HepG2 (cell line): ENCODE measurements around the gene CCDC117. TPM values are rescaled to one million over a fixed set of nuclear protein-coding genes. Genes with fewer than 3 reads are reported as not detected.

Experiments used
- ATAC-seq: fragments of 200-7000 bp; cut with Tn5 transposase; 3 replicates; pipeline ENCODE4 v1.9.1; 2020; ENCODE audit warnings: mild to moderate bottlenecking, moderate library complexity
- BruUV-seq: library from RNA; stranded (reverse); fragments of 400-500 nt; replicated peaks from 2 replicates; lab custom pipeline; 2021; lab: Mats Ljungman, UMichigan
- CTCF ChIA-PET: fragments of 300-600 bp; formaldehyde crosslinking; extraction: SDS; loops from one replicate; lab custom pipeline; 2021; ENCODE audit warnings: low total read pairs, inconsistent platforms, low intra/inter-chr PET ratio; lab: Yijun Ruan, JAX
- POLR2A ChIA-PET: fragments of 350-600 bp; sonication (Branson Sonifier 250); formaldehyde crosslinking; loops from one replicate; lab custom pipeline; 2020; ENCODE audit warnings: antibody characterized with exemption, inconsistent platforms; lab: Yijun Ruan, JAX
- DNase-seq: peaks from one replicate; pipeline ENCODE4 v3.0.0-alpha.2; 2015; ENCODE audit warnings: low spot score
- FAIRE-seq: peaks from 3 replicates; lab custom pipeline; 2011; peaks lifted over from hg19 to GRCh38; lab: Jason Lieb, UNC
- H2AFZ ChIP-seq: one replicate; pipeline ENCODE4 v1.6.1; 2011; ENCODE audit warnings: low read length, inconsistent platforms
- H3K27ac ChIP-seq: fragments of 300-600 bp; 3 replicates; pipeline ENCODE4 v1.8.0; 2011; ENCODE audit warnings: mixed run types, mild to moderate bottlenecking, mixed read lengths, low read length, inconsistent platforms; ENCODE audit not compliant: insufficient read depth; ENCODE audit errors: extremely low read length
- H3K27me3 ChIP-seq, 2 experiments: fragments of 200-600 bp in 1 of 2; 2 replicates in 1 of 2; 3 replicates in 1 of 2; pipeline versions ENCODE4 v1.6.0 to v1.8.0; 2011; ENCODE audit warnings: low read length in 2 of 2, mild to moderate bottlenecking in 2 of 2, moderate library complexity in 2 of 2, inconsistent platforms in 1 of 2; ENCODE audit not compliant: insufficient read depth in 2 of 2, control insufficient read depth in 1 of 2
- H3K36me3 ChIP-seq, 2 experiments: fragments of 200-600 bp in 1 of 2; replicated peaks in 1 of 2; 2 replicates in 1 of 2; 3 replicates in 1 of 2; pipeline versions ENCODE4 v1.5.1 to v1.8.0; 2011; ENCODE audit warnings: low read length in 2 of 2, inconsistent platforms in 1 of 2; ENCODE audit not compliant: insufficient read depth in 2 of 2, control insufficient read depth in 1 of 2
- H3K4me1 ChIP-seq: 2 replicates; pipeline ENCODE4 v1.5.1; 2012; ENCODE audit warnings: low read length, inconsistent platforms; ENCODE audit not compliant: insufficient read depth
- H3K4me2 ChIP-seq: 2 replicates; pipeline ENCODE4 v1.6.0; 2011; ENCODE audit warnings: low read depth, low read length, inconsistent platforms
- H3K4me3 ChIP-seq, 3 experiments: fragments of 200-600 bp in 1 of 3; sonication (generic), shearing (Covaris generic) in 1 of 3; replicated peaks in 1 of 3; 2 replicates each; pipeline ENCODE4 v1.5.1; 2011 to 2016; ENCODE audit warnings: low read length in 3 of 3, inconsistent platforms in 2 of 3, low read depth in 2 of 3, mild to moderate bottlenecking in 2 of 3, control low read depth in 1 of 3, mixed read lengths in 1 of 3; ENCODE audit not compliant: insufficient read depth in 1 of 3
- H3K79me2 ChIP-seq: one replicate; pipeline ENCODE4 v1.6.1; 2011; ENCODE audit warnings: low read length, inconsistent platforms; ENCODE audit not compliant: insufficient read depth
- H3K9ac ChIP-seq: 2 replicates; pipeline ENCODE4 v1.6.0; 2011; ENCODE audit warnings: mild to moderate bottlenecking, low read depth, low read length, inconsistent platforms; ENCODE audit not compliant: insufficient read depth
- H3K9me3 ChIP-seq: 2 replicates; pipeline ENCODE4 v1.5.1; 2012; ENCODE audit warnings: mild to moderate bottlenecking, low read length
- H4K20me1 ChIP-seq: 2 replicates; pipeline ENCODE4 v1.6.0; 2011; ENCODE audit warnings: inconsistent platforms, mild to moderate bottlenecking, low read length, moderate library complexity; ENCODE audit not compliant: insufficient read depth
- BHLHE40 ChIP-seq: IDR thresholded peaks from 2 replicates; pipeline ENCODE4 v1.6.1; 2011; ENCODE audit warnings: low read length, improper control_type of control experiment
- ETV5 ChIP-seq: IDR thresholded peaks from 2 replicates; pipeline ENCODE4 v1.6.1; 2018; ENCODE audit warnings: missing biosample characterization, missing genetic modification reagents, inconsistent platforms, borderline replicate concordance
- FOSL1 ChIP-seq: sonication (generic); formaldehyde crosslinking; IDR thresholded peaks from 2 replicates; pipeline ENCODE4 v1.9.0; 2021; ENCODE audit warnings: missing genetic modification reagents, borderline replicate concordance
- FOXA1 ChIP-seq, 2 experiments: fragments of 450-650 bp in 1 of 2; sonication (generic) in 1 of 2; formaldehyde crosslinking in 1 of 2; IDR thresholded peaks; 2 replicates each; pipeline versions ENCODE4 v1.4.0 to v1.6.1; 2016 to 2020; ENCODE audit warnings: missing genetic modification reagents in 1 of 2
- HNRNPK ChIP-seq: fragments of 200-400 bp; formaldehyde crosslinking; IDR thresholded peaks from 2 replicates; pipeline ENCODE4 v1.6.1; 2018; ENCODE audit warnings: low read length, low read depth, moderate library complexity, mild to moderate bottlenecking; ENCODE audit not compliant: poor library complexity, severe bottlenecking
- HNRNPLL ChIP-seq: fragments of 200-400 bp; formaldehyde crosslinking; IDR thresholded peaks from 2 replicates; pipeline ENCODE4 v1.6.1; 2017; ENCODE audit warnings: mild to moderate bottlenecking, low read depth, low read length; ENCODE audit not compliant: poor library complexity, severe bottlenecking
- ISL2 ChIP-seq: sonication (generic); formaldehyde crosslinking; IDR thresholded peaks from 2 replicates; pipeline ENCODE4 v1.5.0; 2020; ENCODE audit warnings: missing genetic modification reagents
- NCOA1 ChIP-seq: sonication (generic); formaldehyde crosslinking; IDR thresholded peaks from 2 replicates; pipeline ENCODE4 v1.9.0; 2021; ENCODE audit warnings: missing genetic modification reagents
- NCOA2 ChIP-seq: sonication (generic); formaldehyde crosslinking; IDR thresholded peaks from 2 replicates; pipeline ENCODE4 v1.8.0; 2022; ENCODE audit warnings: inconsistent platforms
- NFYC ChIP-seq: IDR thresholded peaks from 2 replicates; pipeline ENCODE4 v1.6.1; 2016; ENCODE audit warnings: missing genetic modification reagents, missing compliant biosample characterization
- RBFOX2 ChIP-seq: fragments of 200-400 bp; formaldehyde crosslinking; IDR thresholded peaks from 2 replicates; pipeline ENCODE4 v1.6.1; 2017; ENCODE audit warnings: low read depth, mild to moderate bottlenecking, low read length
- SOX13 ChIP-seq, 3 experiments: fragments of 450-650 bp in 1 of 3; sonication (generic) in 1 of 3; formaldehyde crosslinking in 1 of 3; IDR thresholded peaks in 2 of 3; conservative IDR thresholded peaks in 1 of 3; 2 replicates each; pipeline versions ENCODE4 v1.5.0 to v1.6.1; 2016 to 2020; ENCODE audit warnings: antibody characterized with exemption in 1 of 3, mild to moderate bottlenecking in 1 of 3, missing compliant biosample characterization in 1 of 3, missing genetic modification reagents in 1 of 3, moderate library complexity in 1 of 3
- ZFX ChIP-seq: sonication (generic); formaldehyde crosslinking; IDR thresholded peaks from 2 replicates; pipeline ENCODE4 v1.4.0; 2020; ENCODE audit warnings: mild to moderate bottlenecking, low read depth, missing genetic modification reagents, moderate library complexity
- ZNF207 ChIP-seq: fragments of 450-650 bp; IDR thresholded peaks from 2 replicates; pipeline ENCODE4 v1.6.1; 2016; ENCODE audit warnings: antibody characterized with exemption, borderline replicate concordance
- ZNF563 ChIP-seq: sonication (generic); formaldehyde crosslinking; IDR thresholded peaks from 2 replicates; pipeline ENCODE4 v1.8.0; 2022; ENCODE audit warnings: mild to moderate bottlenecking, moderate library complexity, missing genetic modification reagents
- ZNF629 ChIP-seq: sonication (generic); formaldehyde crosslinking; conservative IDR thresholded peaks from 2 replicates; pipeline ENCODE4 v1.5.0; 2020; ENCODE audit warnings: missing genetic modification reagents
- WGBS: methylation state at CpG from one replicate; pipeline ENCODE4 v1.1.6; 2017; ENCODE audit warnings: low lambda C conversion rate; 5-methylcytosine and 5-hydroxymethylcytosine counted together
- in situ Hi-C: cut with HindIII; loops from 2 replicates; pipeline ENCODE4 v1.10.0; 2017; ENCODE audit warnings: low pct_unique_long_range_greater_than_20kb; ENCODE audit not compliant: extremely low pct_ligation_motif_present
- intact Hi-C: fragments of 100-400 bp; cut with micrococcal nuclease; formaldehyde crosslinking; loops from one replicate; pipeline ENCODE4 v1.10.0; 2022; ENCODE audit not compliant: unreplicated experiment
- polyA plus RNA-seq, 8 experiments: library from polyadenylated mRNA; depleted of rRNA in 3 of 8; stranded (reverse) in 7 of 8; unstranded in 1 of 8; fragments of >200 nt; fragmentation: Illumina TruSeq in 4 of 8; extraction: Trizol in 4 of 8; gene quantifications; 2 replicates each; pipeline versions ENCODE4 v1.2.1 to v1.2.3, GENCODE V29; 2011 to 2016; ENCODE audit warnings: low read depth in 4 of 8, missing spikeins in 1 of 8, mixed read lengths in 1 of 8; ENCODE audit not compliant: insufficient read depth in 1 of 8
- total RNA-seq, 5 experiments: library from RNA; depleted of rRNA; stranded (reverse); fragments of >200 nt; fragmentation: Illumina TruSeq; extraction: Trizol; gene quantifications; 2 replicates each; pipeline ENCODE4 v1.2.3, GENCODE V29; 2016; ENCODE audit warnings: low read depth in 1 of 5
- TF ChIP-seq, protein P1 (sequence below): sonication (generic); formaldehyde crosslinking; IDR thresholded peaks from 2 replicates; pipeline ENCODE4 v1.5.0; 2020; ENCODE audit warnings: mild to moderate bottlenecking, missing genetic modification reagents
- TF ChIP-seq, protein P2 (sequence below): sonication (generic); formaldehyde crosslinking; IDR thresholded peaks from 2 replicates; pipeline ENCODE4 v1.4.0; 2020; ENCODE audit warnings: missing genetic modification reagents

Gene CCDC117
- total and polyA plus RNA-seq, 2 of the 13 experiments (the other 11 are each of a cell fraction or from before 2014, with no cell fraction given): 12.6 to 34.2 TPM

DNA sequence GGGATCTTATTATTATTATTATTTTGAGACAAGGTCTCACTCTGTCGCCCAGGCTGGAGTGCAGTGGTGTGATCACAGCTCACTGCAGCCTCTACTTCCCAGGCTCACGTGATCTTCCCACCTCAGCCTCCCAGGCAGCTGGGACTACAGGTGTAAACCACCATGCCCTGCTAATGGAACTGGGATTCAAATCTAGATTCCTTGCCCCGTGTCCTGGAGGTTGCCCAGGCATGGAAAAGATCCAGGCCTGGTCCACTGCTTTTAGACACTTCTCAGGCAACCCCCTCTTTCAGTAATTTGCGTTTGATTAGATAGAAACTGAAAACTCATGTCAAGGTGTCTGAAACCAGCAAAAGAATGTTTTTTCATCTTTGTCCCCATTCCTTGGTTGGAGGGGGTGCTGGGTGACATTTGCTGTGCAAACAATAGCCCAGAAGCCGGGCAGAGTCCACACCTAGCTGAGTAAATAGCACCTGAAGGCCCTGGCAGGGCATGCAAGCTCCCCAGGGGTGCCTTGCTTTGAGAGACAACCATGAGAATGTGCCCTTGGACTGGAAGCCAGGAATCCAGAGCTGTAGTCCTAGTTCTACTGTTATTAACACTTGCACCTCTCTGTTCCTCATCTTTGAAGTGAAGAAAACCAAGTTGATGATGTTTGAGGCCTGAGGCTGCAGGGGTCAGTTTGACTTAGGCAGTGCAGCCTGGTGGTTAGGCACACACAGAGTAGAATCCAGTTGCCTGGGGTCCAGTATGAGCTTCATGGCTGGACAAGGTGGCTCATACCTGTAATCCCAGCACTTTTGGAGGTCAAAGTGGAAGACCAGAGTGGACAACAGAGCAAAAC lies 47.0 kb downstream of the CCDC117 start (continued):
- peak; percentile 77 for TF ChIP-seq BHLHE40
- no peak for TF ChIP-seq NFYC (CRISPR knock-in tag)
- no peak for TF ChIP-seq HNRNPK
- no peak for TF ChIP-seq ZNF563
- peak; percentile 55; the same call in 1 of the 2 replicates for TF ChIP-seq FOXA1 (IDR thresholded peaks at IDR 0.05)
- TF ChIP-seq FOXA1 (CRISPR knock-in tag; IDR thresholded peaks at IDR 0.05): peak; percentile 93
- peak; percentile 52; the same call in 1 of the 2 replicates for TF ChIP-seq RBFOX2
- TF ChIP-seq HNRNPLL: no peak
- no peak; the same call in none of the 2 replicates for TF ChIP-seq ETV5 (CRISPR knock-in tag)
- TF ChIP-seq ZFX (CRISPR knock-in tag): peak; percentile 55; the same call in 1 of the 2 replicates
- peak; percentile 90 for TF ChIP-seq ISL2 (CRISPR knock-in tag)

DNA sequence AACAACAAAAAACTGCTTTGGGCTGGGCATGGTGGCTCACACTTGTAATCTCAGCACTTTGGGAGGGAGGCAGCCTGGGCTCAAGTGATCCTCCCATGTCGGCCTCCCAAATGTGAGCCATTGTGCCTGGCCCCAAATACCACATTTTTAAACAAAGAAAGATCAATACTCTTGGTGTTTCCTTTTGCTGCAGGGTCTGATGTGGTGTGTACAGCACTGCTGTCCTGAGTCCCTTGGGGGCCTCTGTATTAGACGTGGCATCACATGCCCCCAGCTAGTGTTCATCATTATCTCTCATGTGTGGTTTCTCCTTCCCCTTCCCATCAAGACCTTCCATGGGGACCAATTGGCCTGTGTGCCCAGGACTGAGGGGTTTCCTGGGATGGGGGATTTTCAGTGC lies 48.4 kb downstream of the CCDC117 start:
- intact Hi-C loops: no loop called here
- peaks cover 2% of the 10 kb centered on the region for H3K79me2 ChIP-seq
- no peak overlapping the region for H3K4me2 ChIP-seq
- peaks cover 96% of the 10 kb centered on the region for H3K4me1 ChIP-seq
- ChIA-PET POLR2A (interaction anchor here (2.9 to 18.2 kb wide), 3 partner anchors 11 to 37 kb away, joined by 26 to 945 read pairs (median 136); partner anchors contain the start of gene XBP1), CTCF (no interaction called here)
- H3K27ac ChIP-seq: peak overlapping the region; percentile 27
- no peak overlapping the region; the same call in 1 of the 2 replicates for H3K9ac ChIP-seq
- H3K27me3 ChIP-seq: no peaks in the 10 kb centered on the region
- in situ Hi-C loops: loop anchor here (10.0 kb wide), 1 partner anchor 216 kb away; no protein-coding TSS in a partner anchor
- DNase-seq (no peak), FAIRE-seq (no peak), ATAC-seq (no peak)
- H3K4me3 ChIP-seq: no peak overlapping the region
- BruUV-seq: no TSS peak
- H4K20me1 ChIP-seq: no peaks in the 10 kb centered on the region
- H2AFZ ChIP-seq: no peak overlapping the region
- no peaks in the 10 kb centered on the region for H3K36me3 ChIP-seq
- 60% methylated on average over 1 of the region's 2 CpGs for WGBS
- H3K9me3 ChIP-seq: no peaks in the 10 kb centered on the region
- TF ChIP-seq SOX13 (IDR thresholded peaks at IDR 0.05) (no peak), SOX13 (CRISPR knock-in tag; conservative IDR thresholded peaks at IDR 0.05 in 1 of 2, IDR thresholded peaks at IDR 0.05 in 1 of 2) (0 out of 4 replicates have a peak, but pooled peaks of 1 of the 2 experiments have one; percentile 17), NCOA1 (CRISPR knock-in tag) (no peak), NCOA2 (CRISPR knock-in tag) (no peak), ZNF629 (no peak), FOSL1 (no peak), ZNF207 (no peak)
- TF ChIP-seq, protein P1, sequence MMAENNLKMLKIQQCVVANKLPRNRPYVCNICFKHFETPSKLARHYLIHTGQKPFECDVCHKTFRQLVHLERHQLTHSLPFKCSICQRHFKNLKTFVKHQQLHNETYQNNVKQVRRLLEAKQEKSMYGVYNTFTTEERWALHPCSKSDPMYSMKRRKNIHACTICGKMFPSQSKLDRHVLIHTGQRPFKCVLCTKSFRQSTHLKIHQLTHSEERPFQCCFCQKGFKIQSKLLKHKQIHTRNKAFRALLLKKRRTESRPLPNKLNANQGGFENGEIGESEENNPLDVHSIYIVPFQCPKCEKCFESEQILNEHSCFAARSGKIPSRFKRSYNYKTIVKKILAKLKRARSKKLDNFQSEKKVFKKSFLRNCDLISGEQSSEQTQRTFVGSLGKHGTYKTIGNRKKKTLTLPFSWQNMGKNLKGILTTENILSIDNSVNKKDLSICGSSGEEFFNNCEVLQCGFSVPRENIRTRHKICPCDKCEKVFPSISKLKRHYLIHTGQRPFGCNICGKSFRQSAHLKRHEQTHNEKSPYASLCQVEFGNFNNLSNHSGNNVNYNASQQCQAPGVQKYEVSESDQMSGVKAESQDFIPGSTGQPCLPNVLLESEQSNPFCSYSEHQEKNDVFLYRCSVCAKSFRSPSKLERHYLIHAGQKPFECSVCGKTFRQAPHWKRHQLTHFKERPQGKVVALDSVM (CRISPR knock-in tag): peak; percentile 47; the same call in 1 of the 2 replicates
- TF ChIP-seq, protein P2, sequence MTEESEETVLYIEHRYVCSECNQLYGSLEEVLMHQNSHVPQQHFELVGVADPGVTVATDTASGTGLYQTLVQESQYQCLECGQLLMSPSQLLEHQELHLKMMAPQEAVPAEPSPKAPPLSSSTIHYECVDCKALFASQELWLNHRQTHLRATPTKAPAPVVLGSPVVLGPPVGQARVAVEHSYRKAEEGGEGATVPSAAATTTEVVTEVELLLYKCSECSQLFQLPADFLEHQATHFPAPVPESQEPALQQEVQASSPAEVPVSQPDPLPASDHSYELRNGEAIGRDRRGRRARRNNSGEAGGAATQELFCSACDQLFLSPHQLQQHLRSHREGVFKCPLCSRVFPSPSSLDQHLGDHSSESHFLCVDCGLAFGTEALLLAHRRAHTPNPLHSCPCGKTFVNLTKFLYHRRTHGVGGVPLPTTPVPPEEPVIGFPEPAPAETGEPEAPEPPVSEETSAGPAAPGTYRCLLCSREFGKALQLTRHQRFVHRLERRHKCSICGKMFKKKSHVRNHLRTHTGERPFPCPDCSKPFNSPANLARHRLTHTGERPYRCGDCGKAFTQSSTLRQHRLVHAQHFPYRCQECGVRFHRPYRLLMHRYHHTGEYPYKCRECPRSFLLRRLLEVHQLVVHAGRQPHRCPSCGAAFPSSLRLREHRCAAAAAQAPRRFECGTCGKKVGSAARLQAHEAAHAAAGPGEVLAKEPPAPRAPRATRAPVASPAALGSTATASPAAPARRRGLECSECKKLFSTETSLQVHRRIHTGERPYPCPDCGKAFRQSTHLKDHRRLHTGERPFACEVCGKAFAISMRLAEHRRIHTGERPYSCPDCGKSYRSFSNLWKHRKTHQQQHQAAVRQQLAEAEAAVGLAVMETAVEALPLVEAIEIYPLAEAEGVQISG: no peak
